Measurements from ENCODE around the gene EIF4EBP2. TPM values are rescaled to one million over a fixed set of nuclear protein-coding genes. Genes with fewer than 3 reads are reported as not detected.

Gene EIF4EBP2
- total RNA-seq, 4 donors from 2014 or later, result 185 to 225 (median 195) TPM

- TF ChIP-seq, protein P1, sequence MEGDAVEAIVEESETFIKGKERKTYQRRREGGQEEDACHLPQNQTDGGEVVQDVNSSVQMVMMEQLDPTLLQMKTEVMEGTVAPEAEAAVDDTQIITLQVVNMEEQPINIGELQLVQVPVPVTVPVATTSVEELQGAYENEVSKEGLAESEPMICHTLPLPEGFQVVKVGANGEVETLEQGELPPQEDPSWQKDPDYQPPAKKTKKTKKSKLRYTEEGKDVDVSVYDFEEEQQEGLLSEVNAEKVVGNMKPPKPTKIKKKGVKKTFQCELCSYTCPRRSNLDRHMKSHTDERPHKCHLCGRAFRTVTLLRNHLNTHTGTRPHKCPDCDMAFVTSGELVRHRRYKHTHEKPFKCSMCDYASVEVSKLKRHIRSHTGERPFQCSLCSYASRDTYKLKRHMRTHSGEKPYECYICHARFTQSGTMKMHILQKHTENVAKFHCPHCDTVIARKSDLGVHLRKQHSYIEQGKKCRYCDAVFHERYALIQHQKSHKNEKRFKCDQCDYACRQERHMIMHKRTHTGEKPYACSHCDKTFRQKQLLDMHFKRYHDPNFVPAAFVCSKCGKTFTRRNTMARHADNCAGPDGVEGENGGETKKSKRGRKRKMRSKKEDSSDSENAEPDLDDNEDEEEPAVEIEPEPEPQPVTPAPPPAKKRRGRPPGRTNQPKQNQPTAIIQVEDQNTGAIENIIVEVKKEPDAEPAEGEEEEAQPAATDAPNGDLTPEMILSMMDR (IDR thresholded peaks at IDR 0.05; ENCODE audit: low read depth), result no peak
Measured at GRCh38 chr10:70360215-70360614, 43.7 kb upstream of the EIF4EBP2 start.

- TF ChIP-seq, protein P1 (IDR thresholded peaks at IDR 0.05; ENCODE audit: low read depth), result no peak
Measured at GRCh38 chr10:70362328-70362727, 41.6 kb upstream of the EIF4EBP2 start.

DNA sequence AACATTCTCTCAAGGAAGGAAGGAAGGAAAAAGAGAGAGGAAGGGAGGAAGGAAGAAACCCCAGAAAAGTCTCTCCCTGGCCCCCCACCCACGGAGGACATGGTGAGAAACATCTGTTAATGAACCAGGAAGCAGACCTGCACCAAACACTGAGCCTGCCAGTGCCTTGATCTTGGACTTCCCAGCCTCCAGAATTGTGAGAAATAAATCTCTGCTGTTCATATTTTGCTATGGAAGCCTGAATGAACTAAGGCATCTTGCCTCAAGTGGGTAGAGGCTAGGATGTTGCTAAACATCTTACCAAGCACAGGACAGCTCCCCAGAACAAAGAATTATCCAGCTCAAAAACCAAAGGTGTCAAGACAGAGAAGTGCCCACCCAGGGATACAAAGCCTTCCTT lies 40.7 kb upstream of the EIF4EBP2 start:
- TF ChIP-seq, protein P1 (IDR thresholded peaks at IDR 0.05; ENCODE audit: low read depth), result no peak

DNA sequence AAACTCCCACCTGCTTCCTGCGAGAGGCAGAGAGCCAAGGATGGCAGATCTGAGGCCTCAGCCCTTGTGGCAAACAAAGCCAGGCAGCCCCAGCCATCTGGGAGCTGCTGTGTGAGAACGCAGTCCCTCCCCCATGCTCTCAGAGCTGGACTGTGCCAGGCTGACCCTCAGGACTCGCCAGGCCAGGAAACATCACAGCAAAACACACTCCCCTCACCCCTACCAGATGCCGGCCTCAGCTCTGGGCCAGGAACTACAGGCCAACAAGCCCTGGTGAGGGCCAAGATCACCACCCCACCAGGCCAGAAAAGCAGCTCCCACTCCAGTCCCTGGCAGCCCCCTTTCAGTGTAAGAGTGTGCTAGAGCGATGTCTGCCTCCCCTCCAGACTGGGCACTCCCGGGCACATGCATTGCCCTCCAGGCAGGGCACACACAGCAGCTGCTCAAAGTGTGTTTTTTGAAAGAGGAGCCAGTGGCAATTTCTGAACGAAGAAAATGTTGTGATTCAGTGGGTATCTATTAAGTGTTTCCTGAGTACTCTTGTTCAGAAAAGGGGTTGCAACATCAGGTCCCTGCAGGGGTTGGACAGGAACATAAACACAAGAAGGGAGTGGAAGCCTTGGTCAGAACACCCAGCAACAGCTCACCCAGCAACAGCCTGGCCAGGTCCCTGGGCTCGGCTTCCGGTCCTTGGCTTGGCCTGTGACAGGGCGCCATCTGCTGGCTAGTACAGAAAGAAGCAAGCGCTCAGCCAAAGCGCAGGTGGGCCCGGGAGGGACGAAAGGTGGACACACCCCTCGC lies 39.8 kb upstream of the EIF4EBP2 start:
- TF ChIP-seq, protein P1 (IDR thresholded peaks at IDR 0.05; ENCODE audit: low read depth), result no peak

- TF ChIP-seq, protein P1 (IDR thresholded peaks at IDR 0.05; ENCODE audit: low read depth), result no peak
Measured at GRCh38 chr10:70364772-70365091, 39.2 kb upstream of the EIF4EBP2 start.

GRCh38 chr10:70367195-70367796 lies 36.6 kb upstream of the EIF4EBP2 start:
- TF ChIP-seq, protein P1 (IDR thresholded peaks at IDR 0.05; ENCODE audit: low read depth), result no peak

DNA sequence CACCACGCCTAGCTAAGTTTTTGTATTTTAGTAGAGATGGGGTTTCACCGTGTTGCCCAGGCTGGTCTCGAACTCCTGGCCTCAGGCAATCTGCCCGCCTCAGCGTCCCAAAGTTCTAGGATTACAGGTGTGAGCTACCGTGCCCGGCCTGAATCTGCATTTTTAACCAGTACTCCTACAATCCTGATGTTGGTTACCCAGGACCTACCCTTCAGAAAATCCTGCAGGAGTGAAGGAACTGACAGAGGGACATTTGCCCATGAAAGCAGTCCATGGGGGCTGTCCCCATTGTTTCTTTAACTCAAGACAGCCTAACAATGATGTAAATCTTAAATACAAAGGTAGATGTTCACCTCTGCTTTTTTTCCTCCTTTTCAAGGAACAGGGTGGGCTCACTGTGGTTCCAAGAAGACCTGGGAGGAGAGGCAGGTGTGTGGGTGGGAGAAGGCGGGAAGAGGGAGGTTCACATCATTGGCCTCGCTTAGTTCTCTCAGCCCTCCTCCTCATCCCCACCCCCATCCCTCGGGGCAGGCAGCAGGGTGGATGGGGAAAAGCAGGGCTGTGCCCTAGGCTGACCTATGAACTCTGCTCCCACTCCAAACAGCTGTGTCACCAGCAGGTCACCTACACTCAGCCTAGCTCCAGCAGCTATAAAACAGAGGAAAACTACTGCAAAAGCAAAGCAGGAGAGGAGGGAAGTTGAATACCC lies 35.0 kb upstream of the EIF4EBP2 start:
- TF ChIP-seq, protein P1 (IDR thresholded peaks at IDR 0.05; ENCODE audit: low read depth), result no peak

Data from subcutaneous adipose tissue (tissue), 4 donors.